Forelimb muscle (tissue), 1 donor: Measurements from ENCODE around the gene CDC42BPB. TPM values are rescaled to one million over a fixed set of nuclear protein-coding genes. Genes with fewer than 3 reads are reported as not detected.

Experiments used
- DNase-seq: peaks from one replicate; pipeline ENCODE4 v3.0.0-alpha.2; 2013; ENCODE audit warnings: low read depth
- polyA plus RNA-seq: library from polyadenylated mRNA; unstranded; fragments of 120-200 nt; gene quantifications from one replicate; pipeline ENCODE4 v1.2.1, GENCODE V29; 2013; ENCODE audit not compliant: insufficient read length

CDC42BPB gene
- polyA plus RNA-seq, 1 donor, result 50.8 TPM

DNA sequence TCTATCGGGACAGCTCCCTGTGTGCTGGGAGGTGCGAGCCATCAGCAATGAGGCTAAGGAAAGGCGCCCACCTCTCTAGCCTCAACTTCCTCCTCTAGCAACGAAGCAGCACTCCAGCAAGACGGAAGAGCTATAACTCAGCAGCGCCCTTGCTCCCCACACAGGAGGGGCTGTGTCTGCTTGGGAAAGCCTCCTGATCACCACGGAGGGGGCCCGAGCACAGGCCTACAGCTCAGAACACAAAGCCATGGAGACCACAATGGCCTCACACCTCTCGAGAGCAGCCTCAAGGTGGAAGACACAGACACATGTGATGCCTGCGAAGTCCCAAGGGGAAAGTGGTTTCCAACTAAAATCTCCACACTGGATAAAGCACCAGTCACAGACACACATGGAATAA is 60.4 kb downstream of the CDC42BPB start:
- no peak for DNase-seq

DNA sequence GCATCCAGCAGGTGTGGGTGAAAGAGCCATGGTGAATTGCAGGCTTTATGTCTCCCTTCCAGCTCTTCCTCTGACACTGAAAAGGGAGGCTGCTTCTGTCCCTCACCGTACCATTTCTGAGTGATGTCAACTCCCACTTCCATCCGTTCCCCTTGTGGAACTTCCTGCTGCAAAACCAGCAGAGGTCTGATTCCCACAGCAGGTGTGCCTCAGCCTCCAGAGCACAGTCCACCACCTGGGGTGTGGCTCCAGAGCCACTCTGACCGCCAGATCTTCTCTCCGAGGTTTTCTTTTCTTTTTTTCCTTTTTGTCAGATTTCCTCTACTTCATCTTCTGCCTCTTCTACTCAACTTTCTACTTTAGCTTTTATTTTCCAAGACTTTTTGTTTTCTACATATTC is 62.7 kb downstream of the CDC42BPB start:
- DNase-seq, result no peak

DNA sequence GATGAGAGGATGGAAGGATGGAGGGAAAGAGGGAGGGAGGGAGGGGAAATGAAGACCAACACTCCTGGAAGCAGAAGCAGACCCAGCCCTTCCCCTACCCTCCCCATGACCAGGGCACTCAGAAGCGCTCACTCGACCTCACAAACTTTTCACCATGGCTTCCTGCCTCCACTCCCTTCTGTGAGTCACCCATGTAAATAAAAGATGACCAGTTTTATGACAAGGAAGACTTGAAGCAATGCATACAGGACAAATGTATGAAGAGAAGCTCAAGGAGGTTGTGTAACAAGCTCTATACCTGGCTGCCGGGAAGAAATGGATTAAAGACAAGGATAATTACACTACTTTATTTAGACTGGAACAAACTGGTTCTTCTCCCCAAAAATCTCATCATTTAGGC is 63.8 kb downstream of the CDC42BPB start:
- DNase-seq, result no peak

DNA sequence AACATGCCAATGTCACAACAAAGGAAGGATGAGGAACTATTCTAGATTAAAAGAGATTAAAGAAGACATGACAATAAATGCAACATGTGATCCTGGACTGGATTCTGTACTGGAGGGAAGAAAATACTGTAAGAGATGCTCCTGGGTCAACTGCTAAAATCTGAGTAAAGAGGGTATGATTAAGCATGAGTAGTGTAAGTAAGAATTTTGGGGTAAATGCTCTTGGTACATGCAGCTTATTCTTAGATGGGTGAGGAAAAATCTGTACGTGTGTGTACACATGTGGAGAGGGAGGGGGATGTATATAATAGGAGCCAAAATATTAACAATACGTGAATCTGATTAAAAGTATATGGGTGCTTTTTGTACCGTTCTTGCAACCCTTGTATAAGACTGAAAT is 66.0 kb downstream of the CDC42BPB start:
- DNase-seq, result no peak

DNA sequence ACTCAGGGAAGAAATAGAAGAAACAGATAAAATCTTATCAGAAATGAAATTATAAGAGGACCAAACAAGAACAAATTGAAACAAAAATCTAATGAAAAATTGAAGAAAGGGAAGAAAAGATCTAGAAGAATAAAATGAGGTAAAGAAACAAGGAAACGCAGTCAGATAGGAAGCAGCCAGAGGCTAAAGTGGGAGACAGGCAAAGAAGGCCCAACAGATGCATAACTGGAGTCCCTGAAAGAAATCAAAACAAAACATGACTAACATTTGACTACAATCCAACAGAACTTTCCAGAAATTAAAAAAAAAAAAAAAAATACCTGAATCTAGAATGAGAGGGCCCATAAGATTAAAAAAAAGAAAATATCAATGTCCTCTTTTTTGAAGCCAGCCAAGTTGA is 69.3 kb downstream of the CDC42BPB start:
- no peak for DNase-seq

DNA sequence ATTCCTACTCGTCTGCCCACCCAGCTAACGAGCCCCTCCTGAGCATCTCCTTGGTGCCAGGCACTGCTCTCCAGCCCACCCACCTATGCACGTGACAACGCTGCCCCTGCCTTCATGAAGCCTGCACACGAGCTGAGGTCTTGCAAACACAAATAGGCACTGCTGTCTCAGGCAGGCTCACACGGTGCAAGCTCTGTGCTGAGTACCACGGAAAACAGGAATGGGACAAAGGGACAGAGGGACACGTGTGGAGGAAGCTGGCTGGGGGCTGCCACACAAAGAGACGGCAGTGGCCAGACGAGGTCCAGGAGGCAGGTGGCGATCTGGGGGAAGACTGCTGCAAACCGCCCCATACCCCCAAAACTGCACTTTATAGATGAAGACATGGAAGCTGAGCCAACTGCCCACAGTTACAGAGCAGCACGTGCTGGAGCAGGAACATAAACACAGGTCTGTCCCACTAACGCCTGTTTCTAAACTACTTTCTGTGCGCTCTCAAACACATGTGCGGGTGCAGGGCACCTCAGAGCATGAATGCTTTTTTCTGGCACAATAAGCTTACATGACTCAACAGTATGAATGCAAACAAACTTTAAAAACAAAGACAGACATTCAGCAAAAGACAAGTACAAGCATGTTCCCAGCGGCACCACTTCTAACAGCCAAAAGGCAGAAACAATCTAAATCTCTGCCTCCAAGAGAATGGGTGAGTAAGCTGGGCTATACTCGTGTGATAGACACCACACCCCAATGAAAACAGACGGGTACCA is 70.4 kb downstream of the CDC42BPB start:
- DNase-seq, result no peak

DNA sequence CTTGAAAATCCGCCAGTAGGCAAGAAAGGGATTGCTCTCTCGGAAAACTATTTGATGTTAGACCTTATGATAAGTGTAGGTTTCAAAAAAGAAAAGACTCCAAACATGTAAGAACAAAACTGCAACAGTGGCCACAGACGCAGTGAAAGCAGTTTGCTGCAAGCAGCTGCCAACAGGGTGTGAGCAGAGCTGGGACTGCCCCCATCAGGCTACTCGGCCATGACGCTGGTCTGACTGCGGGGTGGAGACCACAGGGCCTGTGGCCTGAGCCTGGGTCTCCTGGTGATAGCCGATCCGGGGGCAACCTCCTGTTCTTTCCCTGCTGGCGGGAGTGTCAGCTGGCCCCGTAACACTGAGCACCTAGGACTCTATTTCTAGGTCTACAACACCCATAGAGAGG is 71.7 kb downstream of the CDC42BPB start:
- DNase-seq, result no peak

DNA sequence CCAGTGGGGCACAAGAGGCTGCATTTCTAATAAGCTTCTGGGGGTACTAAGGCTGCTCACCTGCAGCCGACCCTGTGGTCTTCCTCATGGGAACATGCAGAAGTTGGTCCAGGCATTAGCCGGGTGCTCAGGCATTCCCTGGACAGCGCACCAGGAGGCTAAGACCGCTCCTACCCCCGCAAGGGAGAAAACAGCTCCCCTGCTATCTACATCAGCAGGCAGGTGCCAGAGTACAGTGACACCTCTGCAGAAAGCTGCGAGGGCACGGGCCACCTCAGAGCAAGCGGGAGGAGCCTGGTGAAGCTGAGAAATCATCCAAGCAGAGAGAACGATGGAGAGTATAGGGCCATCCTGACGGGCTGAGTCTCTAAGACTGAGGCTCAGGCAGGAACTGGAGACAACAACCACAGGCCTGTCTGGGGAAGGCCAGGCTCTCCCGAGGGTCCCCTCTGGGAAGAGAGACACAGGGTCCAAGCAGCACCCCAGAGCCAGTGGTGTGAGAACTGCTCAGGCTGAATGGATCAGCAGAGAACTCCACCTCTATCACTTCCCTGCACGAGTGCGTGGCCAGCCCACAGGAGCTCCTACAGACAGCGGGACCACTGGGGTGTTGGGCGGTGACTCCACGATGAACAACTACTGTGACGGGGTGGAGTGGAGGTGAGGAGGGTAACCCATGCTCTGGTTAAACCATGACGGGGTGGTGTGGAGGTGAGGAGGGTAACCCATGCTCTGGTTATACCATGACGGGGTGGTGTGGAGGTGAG is 72.8 kb downstream of the CDC42BPB start:
- DNase-seq, result no peak

DNA sequence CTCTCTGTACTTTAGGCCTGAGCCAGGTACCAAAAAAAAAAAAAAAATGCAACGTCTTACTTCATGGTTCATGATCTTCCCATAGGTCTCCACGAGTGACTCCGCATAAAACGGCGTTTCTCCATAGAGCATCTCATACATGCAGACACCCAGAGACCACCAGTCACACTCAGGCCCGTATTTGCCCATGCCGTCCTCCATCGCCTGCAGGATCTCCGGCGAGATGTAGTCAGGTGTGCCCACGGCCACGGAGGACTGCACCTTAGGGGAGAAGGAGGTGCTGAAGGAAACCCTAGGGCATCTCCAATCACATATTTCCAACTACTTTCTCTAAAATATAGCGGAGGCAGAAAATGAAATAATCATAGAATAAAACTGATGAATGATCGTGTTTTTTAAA is 73.9 kb downstream of the CDC42BPB start:
- no peak for DNase-seq

DNA sequence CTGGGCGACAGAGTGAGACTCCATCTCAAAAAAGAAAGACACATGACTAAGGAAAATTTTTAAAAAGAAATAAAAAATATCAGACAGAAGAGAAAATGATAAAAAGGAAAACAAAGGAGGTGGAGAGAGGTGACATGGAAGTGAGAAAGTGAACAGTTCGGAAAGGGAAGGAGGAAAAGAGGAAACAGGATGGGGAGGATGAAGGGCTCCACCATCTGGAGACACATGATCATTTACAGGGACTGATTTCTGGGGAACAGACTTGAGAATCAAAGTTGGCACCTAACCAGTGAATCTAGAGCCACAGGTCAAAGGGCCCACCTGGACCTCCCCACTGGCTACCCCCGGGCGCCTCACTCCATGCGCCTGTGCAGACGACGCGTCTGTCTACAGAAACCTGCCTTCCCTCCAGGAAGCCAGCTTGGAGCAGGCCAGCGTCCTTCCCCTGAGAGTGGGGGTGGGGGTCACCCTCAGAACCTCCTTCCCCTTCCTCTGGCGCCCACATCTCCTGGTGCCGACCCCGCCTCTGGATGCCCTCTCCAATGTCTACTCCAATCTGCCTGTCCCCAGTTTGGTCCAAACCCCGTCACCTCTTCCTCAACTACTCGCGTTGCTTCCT is 74.4 kb downstream of the CDC42BPB start:
- no peak for DNase-seq

DNA sequence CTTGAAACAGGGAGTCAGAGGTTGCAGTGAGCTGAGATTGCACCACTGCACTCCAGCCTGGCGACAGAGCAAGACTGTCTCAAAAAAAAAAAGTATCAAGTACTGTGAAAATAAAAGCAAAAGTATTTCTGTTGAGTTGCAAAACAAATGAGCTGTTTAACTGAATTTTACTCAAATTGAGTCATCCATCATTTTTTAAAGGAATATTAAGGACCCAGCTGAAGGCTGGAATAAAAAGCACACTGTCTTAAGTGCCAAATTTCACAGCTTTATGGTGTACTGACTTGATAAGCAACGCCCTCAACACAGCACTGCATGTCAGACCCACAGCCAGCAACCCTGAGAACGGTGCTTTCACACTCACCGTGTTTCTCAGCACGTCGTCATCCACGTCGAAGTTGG is 76.9 kb downstream of the CDC42BPB start:
- DNase-seq, result no peak

DNA sequence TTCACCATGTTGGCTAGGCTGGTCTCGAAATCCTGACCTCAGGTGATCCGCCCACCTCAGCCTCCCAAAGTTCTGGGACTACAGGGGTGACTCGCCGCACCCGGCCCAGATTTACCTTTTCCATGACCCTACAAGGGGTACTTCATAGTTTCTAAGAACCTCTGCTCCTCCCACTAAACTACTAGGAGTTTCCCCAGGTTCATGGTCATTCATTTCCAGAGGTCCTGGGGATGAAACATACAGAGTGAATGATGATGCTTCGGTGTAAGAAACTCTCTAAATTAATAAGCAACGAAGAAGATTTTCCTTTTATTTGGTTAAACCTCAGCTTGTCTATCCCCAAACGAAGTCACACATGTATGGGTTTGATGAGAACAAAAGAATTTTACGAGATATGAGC is 77.9 kb downstream of the CDC42BPB start:
- no peak for DNase-seq

DNA sequence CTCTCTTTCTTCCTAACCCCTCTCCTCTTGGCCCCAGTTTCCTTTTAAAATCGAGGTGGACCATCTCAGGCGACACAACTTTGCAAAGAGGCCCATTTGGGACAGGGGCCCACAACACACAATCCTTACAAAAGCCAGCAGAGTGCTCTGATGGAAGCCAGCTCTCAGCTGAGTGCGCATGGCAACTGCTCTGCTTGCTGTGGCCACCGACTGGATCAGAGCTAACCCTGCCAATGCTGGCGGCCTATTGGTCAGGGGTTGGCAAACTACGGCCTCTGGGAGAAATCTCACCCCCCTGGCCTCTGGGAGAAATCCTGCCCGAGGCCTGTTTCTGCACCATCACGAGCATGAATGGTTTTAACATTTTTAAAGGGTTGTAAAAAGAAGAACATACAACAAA is 79.9 kb downstream of the CDC42BPB start:
- no peak for DNase-seq

DNA sequence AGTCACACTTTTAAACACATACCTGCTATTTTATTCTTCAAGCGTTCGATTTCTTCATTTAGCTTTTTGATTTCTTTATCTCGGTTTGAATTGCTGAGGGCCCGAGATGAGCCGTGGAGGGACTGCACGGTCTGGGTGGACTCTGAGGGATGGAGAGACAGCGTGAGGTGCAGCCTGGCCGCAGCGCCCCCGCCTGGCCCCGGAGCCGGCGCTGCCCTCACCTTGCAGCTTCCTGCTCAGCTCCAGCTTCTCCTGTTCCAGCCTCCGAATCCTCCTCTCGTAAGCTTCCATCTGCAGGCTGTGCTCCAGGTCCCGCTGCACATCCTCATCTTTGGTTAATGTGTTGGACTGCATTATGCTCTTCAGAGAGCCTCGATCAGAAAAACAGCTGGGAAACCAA is 81.7 kb downstream of the CDC42BPB start:
- DNase-seq, result no peak

DNA sequence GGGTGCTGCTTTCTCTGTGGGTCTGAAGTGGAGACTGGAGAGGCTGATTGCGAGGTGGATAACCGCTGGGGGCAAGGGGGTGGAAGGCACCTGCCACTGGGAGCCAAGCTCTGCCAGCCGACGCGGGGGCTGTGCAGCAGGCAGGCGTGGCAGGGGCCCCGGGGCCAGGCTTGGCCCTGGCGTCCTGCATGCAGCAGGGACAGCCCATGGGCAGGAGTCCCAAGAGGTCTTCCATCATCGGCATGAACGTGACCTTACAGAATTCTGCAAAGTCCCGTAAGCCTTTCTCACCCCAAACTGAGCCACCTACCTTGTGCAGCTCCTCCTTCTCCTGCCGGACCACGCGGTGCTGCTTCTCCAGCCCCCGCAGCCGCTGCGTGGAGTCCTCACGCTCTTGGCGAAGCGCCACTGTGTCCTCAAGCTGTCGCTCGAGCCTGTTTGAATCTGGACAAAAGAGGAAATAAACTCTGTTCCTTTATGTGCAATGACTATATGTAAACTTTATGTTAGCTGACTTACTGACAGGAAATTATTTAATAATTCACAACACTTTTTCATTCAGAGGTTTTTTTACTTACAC is 83.6 kb downstream of the CDC42BPB start:
- DNase-seq, result no peak

DNA sequence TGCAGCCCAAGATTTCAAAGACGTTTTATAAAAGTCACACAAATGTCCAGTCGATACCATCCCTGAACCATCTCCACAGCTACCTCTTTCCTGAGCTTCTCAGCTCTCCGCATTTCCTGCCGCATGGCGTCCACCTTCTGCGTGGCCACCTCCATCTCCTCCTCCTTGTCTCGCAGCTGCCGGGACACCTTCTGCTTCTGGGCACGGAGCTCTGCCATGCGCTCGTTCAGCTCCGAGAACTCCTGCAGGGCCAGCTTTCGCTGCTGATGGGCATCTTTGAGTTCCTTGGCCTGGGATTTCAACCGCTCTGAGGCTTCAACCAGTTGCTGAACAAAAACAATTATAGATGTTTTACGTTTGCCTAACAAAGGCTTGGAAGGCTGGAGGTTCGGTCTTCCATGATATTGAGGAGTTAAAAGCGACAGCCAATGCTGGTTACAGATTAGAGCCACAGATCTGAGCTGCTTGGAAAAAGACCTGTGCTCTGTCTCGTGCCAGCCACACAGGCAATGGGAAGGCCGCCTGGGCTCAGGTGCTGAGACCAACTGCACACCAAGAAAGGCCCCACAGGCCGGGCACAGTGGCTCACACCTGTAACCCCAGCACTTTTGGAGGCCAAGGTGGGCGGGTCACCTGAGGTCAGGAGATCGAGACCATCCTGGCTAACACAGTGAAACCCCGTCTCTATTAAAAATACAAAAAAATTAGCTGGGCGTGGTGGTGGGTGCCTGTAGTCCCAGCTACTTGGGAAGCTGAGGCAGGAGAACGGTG is 85.3 kb downstream of the CDC42BPB start:
- no peak for DNase-seq

DNA sequence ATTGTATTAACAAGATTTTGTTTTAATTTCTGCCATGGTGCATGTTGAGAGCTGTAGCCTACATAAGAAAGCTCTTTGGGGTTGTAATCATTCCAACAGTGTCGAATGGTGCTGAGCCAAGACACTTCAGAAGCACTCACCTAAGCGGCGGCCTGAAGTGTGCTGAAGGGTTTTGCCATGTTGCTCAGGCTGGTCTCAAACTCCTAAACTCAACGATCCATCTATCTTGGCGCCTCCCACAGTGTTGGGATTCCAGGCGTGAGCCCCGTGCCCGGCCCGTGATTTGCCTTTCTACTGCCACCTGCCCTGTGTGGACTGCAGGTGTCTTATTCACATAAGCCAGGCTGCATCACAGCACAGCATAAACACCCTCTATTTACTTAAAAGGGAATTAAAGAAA is 86.0 kb downstream of the CDC42BPB start:
- no peak for DNase-seq

DNA sequence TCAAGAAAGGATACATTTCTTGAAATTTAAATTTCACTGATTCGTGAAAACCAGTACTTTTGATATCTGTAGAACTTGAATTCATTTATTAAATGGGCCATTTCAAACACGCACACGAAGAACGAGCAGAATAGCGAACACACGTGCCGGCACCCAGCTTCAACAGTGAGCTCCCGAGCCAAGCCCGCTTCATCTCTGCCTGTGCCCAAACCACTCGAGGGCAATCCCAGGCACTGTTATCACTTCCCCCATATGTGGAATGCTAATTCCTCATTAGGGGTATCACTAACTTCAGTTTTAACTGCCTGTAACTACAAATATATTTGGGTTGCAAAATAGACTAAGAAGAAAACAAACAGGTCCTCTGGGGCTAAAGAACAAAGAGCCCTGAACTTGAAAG is 86.9 kb downstream of the CDC42BPB start:
- DNase-seq, result no peak

DNA sequence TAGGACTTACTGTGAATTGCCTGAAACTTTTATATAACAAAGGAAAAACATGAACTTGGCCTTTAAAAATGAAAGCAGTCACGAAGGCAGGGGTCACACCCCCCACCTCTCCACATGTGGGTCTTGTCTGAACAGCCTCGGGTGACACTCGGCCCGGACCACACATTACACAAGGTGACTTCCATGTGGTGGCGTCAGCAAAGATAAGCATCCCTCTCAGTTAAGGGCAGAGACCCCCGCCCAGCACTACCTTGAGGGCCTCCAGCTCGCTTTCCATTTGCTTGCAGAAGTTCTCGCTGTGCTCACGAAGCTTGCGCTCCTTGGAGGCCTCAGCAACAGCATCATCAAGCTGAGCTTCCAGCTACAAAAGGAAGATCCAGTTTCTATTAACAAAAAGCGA is 87.4 kb downstream of the CDC42BPB start:
- no peak for DNase-seq

DNA sequence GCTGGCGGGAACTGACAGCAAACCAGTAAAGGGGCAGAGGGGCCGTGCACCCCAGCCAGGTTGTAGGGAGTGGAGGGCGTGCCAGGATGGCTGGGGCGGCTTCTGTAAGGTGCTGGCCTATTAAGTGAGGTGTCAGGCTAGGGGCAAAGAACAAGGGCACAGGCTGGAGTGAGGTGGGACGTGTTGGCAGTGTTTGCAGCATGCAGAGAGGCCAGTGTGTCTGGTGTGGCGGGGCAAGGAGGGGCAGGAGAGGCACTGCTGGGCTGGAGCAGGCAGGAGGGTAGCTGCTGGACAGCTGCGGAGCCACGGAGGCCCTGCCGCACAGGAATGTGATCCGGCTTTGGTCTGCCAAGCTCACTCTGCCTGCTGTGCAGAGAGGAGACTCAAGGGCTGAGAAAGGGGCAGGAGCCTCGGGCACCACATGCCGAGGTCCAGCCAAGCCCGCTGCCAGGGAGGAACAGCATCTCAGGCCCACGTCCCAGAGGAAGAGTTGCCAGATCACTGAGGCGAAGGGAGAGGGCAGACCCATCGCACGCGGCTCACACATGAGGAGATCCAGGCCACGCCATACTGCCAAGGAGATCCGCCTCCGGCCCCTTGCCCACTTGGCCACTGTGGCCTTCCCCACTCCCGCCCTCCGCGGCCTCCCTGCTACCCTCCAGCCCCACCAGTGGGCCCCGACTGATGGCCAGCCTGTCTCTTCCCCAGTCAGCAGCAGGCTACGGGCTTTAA is 88.1 kb downstream of the CDC42BPB start:
- no peak for DNase-seq

DNA sequence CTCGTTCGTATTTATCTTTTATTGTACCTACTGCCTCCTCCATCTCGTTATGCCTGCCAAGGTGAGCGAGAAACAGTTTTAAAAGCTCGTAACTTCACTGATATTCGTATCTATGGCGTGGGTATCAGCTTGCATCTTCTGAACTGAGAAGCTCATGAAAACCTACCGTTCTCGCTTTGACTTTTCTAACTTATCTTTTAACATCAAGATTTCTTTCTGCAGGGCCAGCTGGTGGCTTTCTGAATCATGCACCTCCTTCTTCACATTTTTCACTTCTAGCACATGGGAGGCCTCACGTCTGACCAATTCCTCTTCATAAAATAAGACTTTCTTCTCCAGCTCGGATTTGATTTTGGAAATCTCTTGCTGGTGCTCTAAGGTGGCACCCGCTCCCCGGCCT is 89.0 kb downstream of the CDC42BPB start:
- DNase-seq, result no peak
